Ishikawa (cell line): ENCODE measurements around the gene ELL2.

ENCODE experiments used
- EP300 ChIP-seq: IDR thresholded peaks from 2 replicates; pipeline ENCODE4 v1.6.1; 2012; ENCODE audit warnings: borderline replicate concordance
- FOXM1 ChIP-seq: IDR thresholded peaks from 2 replicates; pipeline ENCODE4 v1.6.1; 2012; ENCODE audit warnings: low read depth, borderline replicate concordance
- NFIC ChIP-seq: IDR thresholded peaks from 2 replicates; pipeline ENCODE4 v1.6.1; 2012
- RAD21 ChIP-seq: IDR thresholded peaks from 2 replicates; pipeline ENCODE4 v1.6.1; 2012; ENCODE audit warnings: low read depth
- REST ChIP-seq: IDR thresholded peaks from 2 replicates; pipeline ENCODE4 v1.6.1; 2012; ENCODE audit warnings: low read depth, mild to moderate bottlenecking
- TAF1 ChIP-seq: IDR thresholded peaks from 2 replicates; pipeline ENCODE4 v1.6.1; 2012; ENCODE audit warnings: low read depth, mild to moderate bottlenecking
- USF1 ChIP-seq: IDR thresholded peaks from 2 replicates; pipeline ENCODE4 v1.6.1; 2012

- TF ChIP-seq NFIC (no peak), USF1 (no peak), TAF1 (no peak), REST (no peak), RAD21 (no peak), EP300 (no peak), FOXM1 (no peak)
These were observed 21.4 kb upstream of the ELL2 start for GRCh38 chr5:95983080-95983479.
